ENCODE data around the gene UTP11. TPM values are rescaled to one million over a fixed set of nuclear protein-coding genes. Genes with fewer than 3 reads are reported as not detected.

UTP11 gene
- total RNA-seq, 1 experiment from 2014 or later: 53.8 TPM

DNA sequence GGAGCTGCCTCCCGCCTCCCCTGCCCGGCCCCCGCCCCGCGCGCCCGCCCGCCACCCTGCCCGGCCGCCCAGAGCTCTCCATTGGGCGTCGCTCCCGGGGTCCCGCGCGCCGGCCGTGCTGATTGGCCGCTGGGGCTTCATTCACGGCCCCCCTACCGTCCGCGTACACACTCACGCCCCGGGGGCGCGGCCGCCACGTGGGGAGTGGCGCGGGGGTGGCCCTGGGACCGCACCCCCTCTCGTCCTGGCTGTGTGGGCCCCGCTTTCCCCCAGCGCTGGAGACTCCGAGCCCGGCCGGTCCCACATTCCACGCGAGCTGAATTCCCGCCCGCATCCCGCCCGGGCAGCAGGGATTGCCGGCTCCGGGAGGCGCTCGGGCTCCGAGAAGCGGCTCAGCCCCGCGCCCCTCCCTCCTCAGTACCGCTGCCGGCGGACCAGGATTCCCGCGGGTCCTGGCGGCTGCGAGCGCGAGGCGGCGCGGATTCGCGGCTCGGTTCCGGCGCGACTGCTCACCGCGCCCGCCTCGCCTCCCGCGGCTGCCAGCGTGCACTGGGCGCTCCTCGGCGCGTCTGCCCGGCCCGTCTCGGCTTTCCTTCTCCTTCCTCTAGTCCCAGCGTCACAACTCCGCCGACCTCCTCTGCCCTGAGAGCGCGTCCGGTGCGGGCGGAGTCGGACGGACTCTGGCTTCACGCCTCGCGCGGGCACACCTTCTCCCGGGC is 34.5 kb downstream of the UTP11 start:
- peaks cover 11% of the 10 kb centered on the region; the same call in 1 of the 2 replicates for H3K27me3 ChIP-seq (ENCODE audit: control insufficient read depth, insufficient read depth, low read length)
- peak; percentile 96 for ATAC-seq
- in situ Hi-C loops (cut with HindIII; ENCODE audit: low pct_unique_long_range_greater_than_20kb, low sequenced_read_pairs): no loop called here

DNA sequence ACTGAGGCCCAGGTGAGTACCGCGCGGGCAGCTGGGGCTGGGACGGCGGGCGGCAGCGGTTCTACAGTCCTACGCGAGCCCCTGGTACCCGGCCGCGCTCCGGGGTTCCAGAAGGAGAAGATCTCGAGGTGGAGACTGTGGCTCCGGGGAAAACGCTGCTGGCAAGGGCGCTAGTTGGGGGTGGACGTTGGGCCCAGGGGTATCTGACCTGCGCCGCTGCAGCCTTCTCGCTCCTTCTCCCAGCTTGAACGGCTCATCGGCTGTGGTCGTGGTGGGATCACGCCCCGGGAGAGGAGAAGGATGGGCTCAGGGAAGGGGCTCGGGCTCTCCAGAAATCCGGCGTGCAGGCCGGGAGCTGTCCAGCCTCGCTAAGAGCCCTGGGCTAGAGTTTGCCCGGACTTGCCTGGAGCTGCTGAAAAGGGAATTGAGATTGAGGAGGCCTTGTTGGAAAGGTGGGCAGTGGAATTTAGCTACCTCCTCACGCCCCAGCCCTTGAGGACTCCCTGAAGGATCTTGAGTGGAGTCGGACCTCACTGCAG is 35.1 kb downstream of the UTP11 start:
- H3K4me1 ChIP-seq (ENCODE audit: control insufficient read depth, insufficient read depth, low read length): peaks cover 4% of the 10 kb centered on the region; the same call in 1 of the 2 replicates
- intact Hi-C loops (cut with micrococcal nuclease; ENCODE audit: unreplicated experiment) (no loop called here), in situ Hi-C loops (cut with HindIII; ENCODE audit: low pct_unique_long_range_greater_than_20kb, low sequenced_read_pairs) (no loop called here)
- BruUV-seq (replicated peaks): no TSS peak
- no peak for ATAC-seq
- H3K4me3 ChIP-seq (ENCODE audit: low read depth in 2 of 2, low read length in 2 of 2): peak overlapping the region; percentile 53 to 54
- H3K27me3 ChIP-seq (ENCODE audit: control insufficient read depth, insufficient read depth, low read length): peaks cover 11% of the 10 kb centered on the region; the same call in 1 of the 2 replicates
- H3K36me3 ChIP-seq (ENCODE audit: control insufficient read depth, insufficient read depth, low read length): no peaks in the 10 kb centered on the region
- TF ChIP-seq, protein P1, sequence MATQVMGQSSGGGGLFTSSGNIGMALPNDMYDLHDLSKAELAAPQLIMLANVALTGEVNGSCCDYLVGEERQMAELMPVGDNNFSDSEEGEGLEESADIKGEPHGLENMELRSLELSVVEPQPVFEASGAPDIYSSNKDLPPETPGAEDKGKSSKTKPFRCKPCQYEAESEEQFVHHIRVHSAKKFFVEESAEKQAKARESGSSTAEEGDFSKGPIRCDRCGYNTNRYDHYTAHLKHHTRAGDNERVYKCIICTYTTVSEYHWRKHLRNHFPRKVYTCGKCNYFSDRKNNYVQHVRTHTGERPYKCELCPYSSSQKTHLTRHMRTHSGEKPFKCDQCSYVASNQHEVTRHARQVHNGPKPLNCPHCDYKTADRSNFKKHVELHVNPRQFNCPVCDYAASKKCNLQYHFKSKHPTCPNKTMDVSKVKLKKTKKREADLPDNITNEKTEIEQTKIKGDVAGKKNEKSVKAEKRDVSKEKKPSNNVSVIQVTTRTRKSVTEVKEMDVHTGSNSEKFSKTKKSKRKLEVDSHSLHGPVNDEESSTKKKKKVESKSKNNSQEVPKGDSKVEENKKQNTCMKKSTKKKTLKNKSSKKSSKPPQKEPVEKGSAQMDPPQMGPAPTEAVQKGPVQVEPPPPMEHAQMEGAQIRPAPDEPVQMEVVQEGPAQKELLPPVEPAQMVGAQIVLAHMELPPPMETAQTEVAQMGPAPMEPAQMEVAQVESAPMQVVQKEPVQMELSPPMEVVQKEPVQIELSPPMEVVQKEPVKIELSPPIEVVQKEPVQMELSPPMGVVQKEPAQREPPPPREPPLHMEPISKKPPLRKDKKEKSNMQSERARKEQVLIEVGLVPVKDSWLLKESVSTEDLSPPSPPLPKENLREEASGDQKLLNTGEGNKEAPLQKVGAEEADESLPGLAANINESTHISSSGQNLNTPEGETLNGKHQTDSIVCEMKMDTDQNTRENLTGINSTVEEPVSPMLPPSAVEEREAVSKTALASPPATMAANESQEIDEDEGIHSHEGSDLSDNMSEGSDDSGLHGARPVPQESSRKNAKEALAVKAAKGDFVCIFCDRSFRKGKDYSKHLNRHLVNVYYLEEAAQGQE (IDR thresholded peaks at IDR 0.05; ENCODE audit: insufficient read depth in 1 of 2, low read depth in 2 of 2, low read length in 1 of 2): peak; percentile 79 to 82
- TF ChIP-seq, protein P2, sequence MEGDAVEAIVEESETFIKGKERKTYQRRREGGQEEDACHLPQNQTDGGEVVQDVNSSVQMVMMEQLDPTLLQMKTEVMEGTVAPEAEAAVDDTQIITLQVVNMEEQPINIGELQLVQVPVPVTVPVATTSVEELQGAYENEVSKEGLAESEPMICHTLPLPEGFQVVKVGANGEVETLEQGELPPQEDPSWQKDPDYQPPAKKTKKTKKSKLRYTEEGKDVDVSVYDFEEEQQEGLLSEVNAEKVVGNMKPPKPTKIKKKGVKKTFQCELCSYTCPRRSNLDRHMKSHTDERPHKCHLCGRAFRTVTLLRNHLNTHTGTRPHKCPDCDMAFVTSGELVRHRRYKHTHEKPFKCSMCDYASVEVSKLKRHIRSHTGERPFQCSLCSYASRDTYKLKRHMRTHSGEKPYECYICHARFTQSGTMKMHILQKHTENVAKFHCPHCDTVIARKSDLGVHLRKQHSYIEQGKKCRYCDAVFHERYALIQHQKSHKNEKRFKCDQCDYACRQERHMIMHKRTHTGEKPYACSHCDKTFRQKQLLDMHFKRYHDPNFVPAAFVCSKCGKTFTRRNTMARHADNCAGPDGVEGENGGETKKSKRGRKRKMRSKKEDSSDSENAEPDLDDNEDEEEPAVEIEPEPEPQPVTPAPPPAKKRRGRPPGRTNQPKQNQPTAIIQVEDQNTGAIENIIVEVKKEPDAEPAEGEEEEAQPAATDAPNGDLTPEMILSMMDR (IDR thresholded peaks at IDR 0.05): no peak
- TF ChIP-seq POLR2AphosphoS5 (IDR thresholded peaks at IDR 0.05; ENCODE audit: low read depth, low read length) (no peak), SIN3A (IDR thresholded peaks at IDR 0.05; ENCODE audit: borderline replicate concordance, insufficient read depth, low read depth, low read length) (no peak), TCF7L2 (IDR thresholded peaks at IDR 0.05; ENCODE audit: low read depth, low read length) (no peak)
- ChIA-PET CTCF (interaction anchor here (1.0 kb wide), 1 partner anchor 25 kb away, joined by 3 read pairs; no protein-coding TSS in a partner anchor), POLR2A (interaction anchor here (0.7 kb wide), 1 partner anchor 613 kb away, joined by 3 read pairs; no protein-coding TSS in a partner anchor)
- DNase-seq (ENCODE audit: low read depth, low spot score): no peak
- H3K9me3 ChIP-seq (ENCODE audit: control insufficient read depth, insufficient read depth, low read depth, low read length): no peaks in the 10 kb centered on the region
- no peak overlapping the region for H3K27ac ChIP-seq (ENCODE audit: low read length)

More for the DNA sequence above, 34.5 kb downstream of the UTP11 start:
- Histone ChIP-seq H3K9me3 (ENCODE audit: control insufficient read depth, insufficient read depth, low read depth, low read length) (no peaks in the 10 kb centered on the region), H3K4me1 (ENCODE audit: control insufficient read depth, insufficient read depth, low read length) (peaks cover 4% of the 10 kb centered on the region; the same call in 1 of the 2 replicates), H3K4me3 (ENCODE audit: low read depth in 2 of 2, low read length in 2 of 2) (peak overlapping the region; percentile 53 to 54), H3K27ac (ENCODE audit: low read length) (no peak overlapping the region), H3K36me3 (ENCODE audit: control insufficient read depth, insufficient read depth, low read length) (no peaks in the 10 kb centered on the region)
- ChIA-PET POLR2A (interaction anchor here (0.6 to 0.7 kb wide), 2 partner anchors 17 to 614 kb away, joined by 3 to 4 read pairs; no protein-coding TSS in a partner anchor), CTCF (interaction anchor here (0.6 to 1.0 kb wide), 3 partner anchors 24 to 33 kb away, joined by 3 to 8 read pairs (median 3); no protein-coding TSS in a partner anchor)
- BruUV-seq (replicated peaks): no TSS peak
- TF ChIP-seq POLR2AphosphoS5 (IDR thresholded peaks at IDR 0.05; ENCODE audit: low read depth, low read length) (no peak), TCF7L2 (IDR thresholded peaks at IDR 0.05; ENCODE audit: low read depth, low read length) (no peak), SIN3A (IDR thresholded peaks at IDR 0.05; ENCODE audit: borderline replicate concordance, insufficient read depth, low read depth, low read length) (no peak; the same call in 1 of the 2 replicates)
- TF ChIP-seq, protein P1 (IDR thresholded peaks at IDR 0.05; ENCODE audit: insufficient read depth in 1 of 2, low read depth in 2 of 2, low read length in 1 of 2): no peak
- TF ChIP-seq, protein P2 (IDR thresholded peaks at IDR 0.05): no peak
- no peak for DNase-seq (ENCODE audit: low read depth, low spot score)
- intact Hi-C loops (cut with micrococcal nuclease; ENCODE audit: unreplicated experiment): no loop called here

Data from Panc1 (cell line).